ENCODE data around the gene LAMC2. TPM values are rescaled to one million over a fixed set of nuclear protein-coding genes. Genes with fewer than 3 reads are reported as not detected.

Gene LAMC2
- total RNA-seq, 1 donor from 2014 or later = 0.36 TPM

- Histone ChIP-seq H3K9ac (no peak overlapping the region), H3K79me2 (ENCODE audit: low read depth) (no peaks in the 10 kb centered on the region), H3K4me3 (no peak overlapping the region), H3F3A (ENCODE audit: low read depth) (no peaks in the 10 kb centered on the region), H3K9me3 (ENCODE audit: low read depth) (no peaks in the 10 kb centered on the region), H3K4me2 (no peak overlapping the region), H3K27me3 (no peaks in the 10 kb centered on the region), H2AFZ (replicated peaks) (no peak overlapping the region), H3K36me3 (no peaks in the 10 kb centered on the region), H4K20me1 (ENCODE audit: low read depth) (no peaks in the 10 kb centered on the region), H3K4me1 (peaks cover 11% of the 10 kb centered on the region), H3K27ac (no peak overlapping the region)
- H3K4me1 Mint-ChIP-seq = peaks cover 22% of the 10 kb centered on the region
- TF ChIP-seq EZH2phosphoT487 (IDR thresholded peaks at IDR 0.05) (no peak), CTCF (IDR thresholded peaks at IDR 0.05) (no peak), EZH2 (IDR thresholded peaks at IDR 0.05) (no peak)
- H3K27ac Mint-ChIP-seq = peak overlapping the region; percentile 51
- H3K4me3 Mint-ChIP-seq = no peak overlapping the region
- no peaks in the 10 kb centered on the region for H3K27me3 Mint-ChIP-seq (ENCODE audit: insufficient read depth, low read depth)
- no peak for DNase-seq (ENCODE audit: low spot score)
- H3K36me3 Mint-ChIP-seq = no peaks in the 10 kb centered on the region
- H3K9me3 Mint-ChIP-seq = no peaks in the 10 kb centered on the region
These were observed 20.6 kb upstream of the LAMC2 start for GRCh38 chr1:183165456-183165855.

- no peaks in the 10 kb centered on the region for H3K36me3 Mint-ChIP-seq
- TF ChIP-seq EZH2 (IDR thresholded peaks at IDR 0.05) (no peak), EZH2phosphoT487 (IDR thresholded peaks at IDR 0.05) (no peak), CTCF (IDR thresholded peaks at IDR 0.05) (no peak)
- H3K4me1 Mint-ChIP-seq = peaks cover 22% of the 10 kb centered on the region
- peaks cover 11% of the 10 kb centered on the region for H3K4me1 ChIP-seq
- H4K20me1 ChIP-seq (ENCODE audit: low read depth) = no peaks in the 10 kb centered on the region
- no peak overlapping the region for H3K9ac ChIP-seq
- no peaks in the 10 kb centered on the region for H3K36me3 ChIP-seq
- H3K27me3 ChIP-seq = no peaks in the 10 kb centered on the region
- DNase-seq (ENCODE audit: low spot score) = no peak
- H2AFZ ChIP-seq (replicated peaks) = no peak overlapping the region
- H3K4me3 ChIP-seq = no peak overlapping the region
- no peaks in the 10 kb centered on the region for H3F3A ChIP-seq (ENCODE audit: low read depth)
- no peaks in the 10 kb centered on the region for H3K9me3 Mint-ChIP-seq
- H3K27me3 Mint-ChIP-seq (ENCODE audit: insufficient read depth, low read depth) = no peaks in the 10 kb centered on the region
- H3K27ac Mint-ChIP-seq = no peak overlapping the region
- H3K4me2 ChIP-seq = no peak overlapping the region
- no peaks in the 10 kb centered on the region for H3K9me3 ChIP-seq (ENCODE audit: low read depth)
- H3K79me2 ChIP-seq (ENCODE audit: low read depth) = no peaks in the 10 kb centered on the region
- H3K27ac ChIP-seq = no peak overlapping the region
- H3K4me3 Mint-ChIP-seq = no peak overlapping the region
These were observed 19.6 kb upstream of the LAMC2 start for GRCh38 chr1:183166454-183166853.

DNA sequence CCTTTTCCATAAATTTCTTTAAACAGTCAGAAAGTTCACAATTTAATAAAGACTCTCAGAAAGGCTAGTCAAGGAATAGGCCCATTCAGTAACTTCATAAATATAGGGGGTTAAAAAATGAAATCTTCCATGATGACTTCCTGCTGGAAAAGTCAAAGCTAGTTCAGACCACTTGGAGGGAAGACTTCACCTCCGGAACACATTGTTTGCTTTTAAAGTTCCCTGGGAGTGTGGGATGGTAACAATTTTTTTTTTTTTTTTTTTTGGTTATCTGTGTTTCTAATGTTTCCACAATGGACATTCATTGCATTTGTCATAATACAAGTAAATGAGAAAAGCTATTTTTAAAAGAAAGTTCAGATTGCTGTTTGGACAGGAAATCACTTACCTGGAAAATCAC is 18.4 kb upstream of the LAMC2 start:
- Histone ChIP-seq H3F3A (ENCODE audit: low read depth) (no peaks in the 10 kb centered on the region), H3K79me2 (ENCODE audit: low read depth) (no peaks in the 10 kb centered on the region), H3K4me3 (no peak overlapping the region), H3K27me3 (no peaks in the 10 kb centered on the region), H3K36me3 (no peaks in the 10 kb centered on the region), H2AFZ (replicated peaks) (no peak overlapping the region), H3K4me2 (no peak overlapping the region), H3K4me1 (peaks cover 11% of the 10 kb centered on the region), H4K20me1 (ENCODE audit: low read depth) (no peaks in the 10 kb centered on the region), H3K9me3 (ENCODE audit: low read depth) (no peaks in the 10 kb centered on the region), H3K27ac (no peak overlapping the region), H3K9ac (no peak overlapping the region)
- Mint-ChIP-seq H3K27ac (no peak overlapping the region), H3K4me3 (no peak overlapping the region), H3K4me1 (peaks cover 22% of the 10 kb centered on the region), H3K9me3 (no peaks in the 10 kb centered on the region), H3K36me3 (no peaks in the 10 kb centered on the region), H3K27me3 (ENCODE audit: insufficient read depth, low read depth) (no peaks in the 10 kb centered on the region)
- DNase-seq (ENCODE audit: low spot score) = no peak
- TF ChIP-seq EZH2 (IDR thresholded peaks at IDR 0.05) (no peak), EZH2phosphoT487 (IDR thresholded peaks at IDR 0.05) (no peak), CTCF (IDR thresholded peaks at IDR 0.05) (no peak)

All from neural progenitor cell (in vitro differentiated cells).